Stimulated activated memory B cell treated with anti-CD40 and anti-IgM and Interleukin-4, amounts not matched to agents 10 μg/mL and 1 μg/mL and 100 μg/mL, for 72 hours (primary cell): ENCODE data around the gene FPR1.

Experiments
- ATAC-seq: fragments of 150-1000 bp; cut with Tn5 transposase; 2 replicates; pipeline ENCODE4 v1.10.0; 2021
- H3K27ac Mint-ChIP-seq: one replicate; pipeline ENCODE4 v1.8.0; 2022; ENCODE audit warnings: mild to moderate bottlenecking, mixed read lengths
- H3K27me3 Mint-ChIP-seq: one replicate; pipeline ENCODE4 v1.8.0; 2022; ENCODE audit warnings: mixed read lengths
- H3K36me3 Mint-ChIP-seq: one replicate; pipeline ENCODE4 v1.8.0; 2022; ENCODE audit warnings: mixed read lengths
- H3K4me1 Mint-ChIP-seq: one replicate; pipeline ENCODE4 v1.8.0; 2022; ENCODE audit warnings: mixed read lengths
- H3K4me3 Mint-ChIP-seq: one replicate; pipeline ENCODE4 v1.8.0; 2022; ENCODE audit warnings: mild to moderate bottlenecking, moderate library complexity, mixed read lengths
- H3K9me3 Mint-ChIP-seq: one replicate; pipeline ENCODE4 v1.8.0; 2022; ENCODE audit warnings: mixed read lengths

Gene FPR1

DNA sequence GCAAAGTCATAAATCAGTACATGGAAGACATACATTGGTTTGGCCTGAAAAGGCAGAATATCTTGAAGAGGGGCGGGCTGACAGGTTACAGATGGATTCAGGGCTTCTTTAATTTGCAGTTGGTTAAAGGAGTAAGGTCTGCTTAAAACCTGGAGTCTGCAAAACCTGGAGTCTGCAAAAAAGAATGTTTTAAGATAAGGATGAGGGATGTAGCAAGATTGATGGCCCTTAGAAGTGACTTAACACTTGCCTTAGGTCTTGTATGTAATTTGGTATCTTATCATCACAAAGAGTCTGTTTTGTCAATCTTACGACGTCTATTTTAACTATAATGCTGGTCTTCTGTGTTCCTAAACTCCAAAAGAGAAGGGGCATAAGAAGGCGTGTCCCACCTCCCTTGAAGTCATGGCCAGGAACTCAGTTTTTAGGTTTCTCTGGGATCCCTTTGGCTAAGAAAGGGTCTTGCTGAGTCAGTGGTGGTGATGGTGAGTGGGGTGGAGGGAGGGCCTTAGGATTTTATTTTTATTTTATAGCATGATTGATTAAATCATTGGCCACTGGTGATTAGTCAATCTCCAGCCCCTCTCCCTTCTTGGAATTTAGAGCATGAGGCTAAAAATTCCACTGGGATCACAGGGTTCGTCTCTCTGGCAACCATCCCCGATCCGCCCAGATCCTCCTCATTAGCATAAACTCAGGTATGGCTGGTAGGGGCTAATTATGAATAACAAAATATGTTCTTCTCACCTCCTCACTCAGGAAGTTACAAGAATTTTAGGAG, 17.7 kb downstream of the FPR1 start:
- peaks cover 14% of the 10 kb centered on the region for H3K9me3 Mint-ChIP-seq
- no peak overlapping the region for H3K27ac Mint-ChIP-seq
- ATAC-seq: no peak
- no peak overlapping the region for H3K4me3 Mint-ChIP-seq
- no peaks in the 10 kb centered on the region for H3K36me3 Mint-ChIP-seq
- H3K4me1 Mint-ChIP-seq: no peaks in the 10 kb centered on the region
- peaks cover 41% of the 10 kb centered on the region for H3K27me3 Mint-ChIP-seq

DNA sequence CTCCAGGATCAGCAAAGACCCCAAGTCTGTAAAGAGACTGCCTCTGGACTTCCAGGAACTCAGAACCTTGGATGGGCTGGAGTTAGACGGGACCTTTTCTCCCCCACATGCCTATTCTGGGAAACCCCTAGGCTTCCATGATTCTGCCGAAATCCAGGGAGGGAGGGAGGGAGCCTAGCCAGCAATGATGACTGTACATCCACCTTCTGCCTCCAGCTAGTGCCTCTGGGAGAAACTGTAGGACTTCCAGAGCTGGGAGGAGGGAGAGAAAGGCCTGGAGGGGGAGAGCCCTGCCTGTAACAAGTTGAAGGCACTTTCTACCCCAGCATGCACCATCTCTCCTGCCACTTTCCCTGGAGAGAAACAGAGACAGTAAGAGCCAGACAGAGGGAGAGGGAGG, 21.9 kb downstream of the FPR1 start:
- no peak overlapping the region for H3K4me3 Mint-ChIP-seq

GRCh38 chr19:51727349-51727880, 24.3 kb downstream of the FPR1 start:
- Mint-ChIP-seq H3K9me3 (peaks cover 30% of the 10 kb centered on the region), H3K27me3 (peaks cover 73% of the 10 kb centered on the region), H3K27ac (no peak overlapping the region), H3K4me1 (peaks cover 4% of the 10 kb centered on the region), H3K36me3 (peaks cover 5% of the 10 kb centered on the region), H3K4me3 (no peak overlapping the region)
- ATAC-seq: no peak

More for the DNA sequence above, 21.9 kb downstream of the FPR1 start:
- Mint-ChIP-seq H3K27me3 (peaks cover 53% of the 10 kb centered on the region), H3K9me3 (peaks cover 19% of the 10 kb centered on the region), H3K4me1 (no peaks in the 10 kb centered on the region), H3K36me3 (peaks cover 5% of the 10 kb centered on the region), H3K27ac (no peak overlapping the region)
- ATAC-seq: no peak

DNA sequence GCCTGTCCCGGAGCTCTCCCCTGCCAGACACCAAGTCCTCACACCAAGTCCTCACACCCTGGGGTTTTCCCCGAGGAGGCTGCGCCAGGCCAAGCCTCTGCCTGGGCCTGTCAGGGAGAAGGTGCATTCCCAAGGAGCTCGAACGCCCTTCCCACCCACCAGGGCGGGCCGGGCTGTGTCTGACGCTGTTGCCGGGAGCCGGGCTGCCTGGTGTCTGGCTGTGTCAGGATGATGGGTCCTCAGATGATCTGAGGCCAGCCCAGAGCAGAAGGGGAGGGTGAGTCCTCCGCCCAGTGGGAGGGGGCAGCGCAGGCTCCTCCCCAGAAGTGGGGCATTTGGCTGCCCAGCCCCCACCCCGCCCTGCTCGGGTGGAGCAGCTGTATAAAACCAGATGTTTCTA, 25.6 kb downstream of the FPR1 start:
- Mint-ChIP-seq H3K9me3 (peaks cover 27% of the 10 kb centered on the region), H3K4me1 (peaks cover 4% of the 10 kb centered on the region), H3K4me3 (no peak overlapping the region), H3K27me3 (peaks cover 64% of the 10 kb centered on the region), H3K27ac (no peak overlapping the region), H3K36me3 (peaks cover 5% of the 10 kb centered on the region)
- ATAC-seq: no peak

GRCh38 chr19:51724543-51724942, 27.1 kb downstream of the FPR1 start:
- ATAC-seq: no peak
- H3K4me3 Mint-ChIP-seq: no peak overlapping the region
- no peak overlapping the region for H3K27ac Mint-ChIP-seq
- H3K9me3 Mint-ChIP-seq: peaks cover 19% of the 10 kb centered on the region
- peaks cover 71% of the 10 kb centered on the region for H3K27me3 Mint-ChIP-seq
- H3K36me3 Mint-ChIP-seq: peaks cover 5% of the 10 kb centered on the region
- H3K4me1 Mint-ChIP-seq: peaks cover 4% of the 10 kb centered on the region

DNA sequence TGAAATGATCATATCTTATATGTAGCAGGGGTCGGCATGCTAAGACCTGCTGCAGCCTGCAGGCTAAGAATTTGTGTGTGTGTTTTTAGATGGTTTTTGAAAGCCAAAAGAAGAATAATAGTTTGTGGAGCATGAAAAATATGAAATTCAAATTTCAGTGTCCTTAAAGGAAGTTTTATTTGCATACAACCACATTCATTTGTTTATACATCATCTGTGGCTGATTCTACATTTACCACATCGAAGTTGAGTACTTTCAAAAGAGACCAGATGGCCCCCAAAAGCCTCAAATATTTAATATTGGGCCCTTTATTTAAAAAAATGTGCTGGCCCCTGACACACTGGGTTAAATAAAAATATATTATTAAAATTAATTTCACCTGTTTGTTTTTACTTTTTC, 29.2 kb downstream of the FPR1 start:
- no peak overlapping the region for H3K4me3 Mint-ChIP-seq

DNA sequence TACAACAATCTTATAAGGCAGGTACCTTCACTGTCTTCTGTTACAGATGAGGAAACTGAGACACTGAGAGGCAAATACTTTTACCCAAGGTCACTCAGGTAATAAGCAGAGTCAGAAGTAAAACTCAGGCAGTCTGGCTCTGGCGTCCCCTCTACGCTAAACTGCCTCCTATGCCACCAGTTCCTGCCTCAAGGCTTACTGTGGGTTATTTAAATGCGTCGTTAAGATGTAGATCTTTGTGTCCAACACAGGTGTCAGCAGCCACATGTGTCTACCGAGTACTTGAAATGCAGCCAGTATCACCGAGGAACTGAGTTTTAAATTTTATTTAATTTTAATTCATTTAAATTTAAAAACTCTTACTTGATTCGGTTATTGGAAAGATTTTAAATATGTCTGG, 29.8 kb downstream of the FPR1 start:
- Mint-ChIP-seq H3K9me3 (peaks cover 18% of the 10 kb centered on the region), H3K4me3 (no peak overlapping the region), H3K36me3 (peaks cover 5% of the 10 kb centered on the region), H3K4me1 (peaks cover 4% of the 10 kb centered on the region), H3K27ac (no peak overlapping the region), H3K27me3 (peaks cover 65% of the 10 kb centered on the region)
- no peak for ATAC-seq

More for the DNA sequence above, 29.2 kb downstream of the FPR1 start:
- peaks cover 4% of the 10 kb centered on the region for H3K4me1 Mint-ChIP-seq
- no peak for ATAC-seq
- peaks cover 18% of the 10 kb centered on the region for H3K9me3 Mint-ChIP-seq
- H3K36me3 Mint-ChIP-seq: peaks cover 5% of the 10 kb centered on the region
- H3K27me3 Mint-ChIP-seq: peaks cover 67% of the 10 kb centered on the region
- H3K27ac Mint-ChIP-seq: no peak overlapping the region

GRCh38 chr19:51719251-51719988, 32.3 kb downstream of the FPR1 start:
- ATAC-seq: peak; percentile 24
- Mint-ChIP-seq H3K36me3 (no peaks in the 10 kb centered on the region), H3K9me3 (peaks cover 24% of the 10 kb centered on the region), H3K27me3 (peaks cover 55% of the 10 kb centered on the region), H3K4me3 (no peak overlapping the region), H3K27ac (no peak overlapping the region), H3K4me1 (peaks cover 4% of the 10 kb centered on the region)

- Mint-ChIP-seq H3K4me3 (no peak overlapping the region), H3K36me3 (no peaks in the 10 kb centered on the region), H3K27me3 (peaks cover 39% of the 10 kb centered on the region), H3K27ac (no peak overlapping the region), H3K9me3 (peaks cover 14% of the 10 kb centered on the region), H3K4me1 (peaks cover 6% of the 10 kb centered on the region)
- no peak for ATAC-seq
These were observed 34.8 kb downstream of the FPR1 start for GRCh38 chr19:51716925-51717324.

DNA sequence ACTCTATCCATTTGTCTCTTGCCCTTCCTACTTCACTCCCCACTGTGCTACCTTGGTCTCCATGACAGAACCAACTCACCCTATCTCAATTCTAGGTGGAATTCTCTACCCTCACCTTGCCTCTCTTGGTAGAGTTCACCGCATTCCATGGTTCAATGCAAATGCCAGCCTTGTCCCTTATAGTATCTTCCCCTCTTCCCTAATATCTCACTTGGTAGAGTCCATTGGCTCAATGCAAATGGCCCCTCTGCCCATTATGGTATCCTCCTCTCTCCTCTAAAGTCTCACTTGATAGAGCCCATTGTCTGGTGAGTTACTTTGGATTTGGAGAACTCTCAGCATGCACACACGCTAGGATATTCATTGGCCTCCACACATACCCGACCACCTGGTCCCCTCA, 35.8 kb downstream of the FPR1 start:
- no peak for ATAC-seq
- Mint-ChIP-seq H3K27ac (no peak overlapping the region), H3K4me3 (no peak overlapping the region), H3K27me3 (peaks cover 39% of the 10 kb centered on the region), H3K9me3 (peaks cover 14% of the 10 kb centered on the region), H3K36me3 (no peaks in the 10 kb centered on the region), H3K4me1 (peaks cover 17% of the 10 kb centered on the region)

- Mint-ChIP-seq H3K4me1 (peaks cover 26% of the 10 kb centered on the region), H3K27ac (no peak overlapping the region), H3K36me3 (no peaks in the 10 kb centered on the region), H3K27me3 (peaks cover 34% of the 10 kb centered on the region), H3K9me3 (peaks cover 14% of the 10 kb centered on the region), H3K4me3 (no peak overlapping the region)
- ATAC-seq: no peak
These were observed 36.8 kb downstream of the FPR1 start for GRCh38 chr19:51714848-51715247.

GRCh38 chr19:51713319-51714285, 38.1 kb downstream of the FPR1 start:
- no peak overlapping the region for H3K4me3 Mint-ChIP-seq
- peaks cover 11% of the 10 kb centered on the region for H3K9me3 Mint-ChIP-seq
- peaks cover 23% of the 10 kb centered on the region for H3K27me3 Mint-ChIP-seq
- H3K36me3 Mint-ChIP-seq: no peaks in the 10 kb centered on the region
- peaks cover 26% of the 10 kb centered on the region for H3K4me1 Mint-ChIP-seq
- H3K27ac Mint-ChIP-seq: no peak overlapping the region
- no peak for ATAC-seq

DNA sequence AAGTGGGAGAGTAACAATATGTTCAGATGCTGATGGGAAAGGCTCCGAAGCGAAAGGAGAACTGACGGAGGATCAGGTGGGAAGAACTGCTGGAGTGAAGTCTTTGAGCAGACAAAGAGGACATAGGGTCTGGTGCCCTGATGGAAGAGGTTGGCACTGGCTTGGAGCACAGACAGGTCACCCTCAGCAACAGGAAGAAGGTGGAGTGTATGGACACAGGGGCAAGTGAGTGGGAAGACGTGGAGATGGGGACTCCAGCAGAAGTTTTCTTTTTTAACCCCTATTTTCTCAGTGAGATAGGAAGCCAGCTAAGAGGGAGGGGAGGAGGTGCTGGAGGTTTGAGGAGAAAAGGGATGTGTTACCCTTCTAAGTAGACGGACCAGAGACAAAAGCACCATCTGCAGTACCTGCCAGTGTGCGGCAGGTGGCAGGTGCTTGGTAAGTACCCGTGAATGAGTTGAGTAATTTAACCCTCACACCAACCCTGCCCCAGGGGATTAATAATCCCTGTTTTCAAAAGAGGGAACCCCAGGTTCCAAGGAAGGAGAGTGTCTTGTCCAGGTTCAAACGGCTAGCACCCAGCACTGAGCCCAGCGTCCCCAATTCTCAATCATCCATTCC, 39.1 kb downstream of the FPR1 start:
- H3K27ac Mint-ChIP-seq: no peak overlapping the region
- peaks cover 26% of the 10 kb centered on the region for H3K4me1 Mint-ChIP-seq
- H3K4me3 Mint-ChIP-seq: no peak overlapping the region
- peaks cover 2% of the 10 kb centered on the region for H3K36me3 Mint-ChIP-seq
- no peak for ATAC-seq
- H3K9me3 Mint-ChIP-seq: peaks cover 10% of the 10 kb centered on the region
- H3K27me3 Mint-ChIP-seq: peaks cover 14% of the 10 kb centered on the region

- peaks cover 8% of the 10 kb centered on the region for H3K27me3 Mint-ChIP-seq
- H3K9me3 Mint-ChIP-seq: peaks cover 10% of the 10 kb centered on the region
- ATAC-seq: no peak
- no peak overlapping the region for H3K27ac Mint-ChIP-seq
- H3K4me3 Mint-ChIP-seq: no peak overlapping the region
- peaks cover 9% of the 10 kb centered on the region for H3K36me3 Mint-ChIP-seq
- peaks cover 26% of the 10 kb centered on the region for H3K4me1 Mint-ChIP-seq
These were observed 40.0 kb downstream of the FPR1 start for GRCh38 chr19:51711702-51712101.
